GM12892 (cell line): ENCODE measurements around the gene CDH18.

Experiments
- POLR2A ChIP-seq: IDR thresholded peaks from 2 replicates; pipeline ENCODE4 v1.6.1; 2011; ENCODE audit warnings: low read depth, low read length, control low read depth
- POLR2AphosphoS5 ChIP-seq: IDR thresholded peaks from 2 replicates; pipeline ENCODE4 v1.6.1; 2011; ENCODE audit warnings: low read depth, low read length, control low read depth

GRCh38 chr5:19927919-19928318 is 60.1 kb downstream of the CDH18 start:
- TF ChIP-seq POLR2A (no peak), POLR2AphosphoS5 (no peak)
